Airway epithelial cell (primary cell): ENCODE results near the gene EVC. TPM values are rescaled to one million over a fixed set of nuclear protein-coding genes. Genes with fewer than 3 reads are reported as not detected.

Source experiments
- total RNA-seq: library from RNA; depleted of rRNA; stranded (reverse); fragments of >200 nt; gene quantifications from 2 replicates; pipeline ENCODE4 v1.2.3, GENCODE V29; 2015

EVC gene
- 5.5 and 11.4 TPM in 2 replicates for total RNA-seq

GRCh38 chr4:5710961-5711478 lies at the start of gene EVC:
EVC (plus strand) TSS chr4:5711201; CDS start chr4:5711381, 180 bp downstream.

GRCh38 chr4:5708449-5709206 lies 2.4 kb upstream of the EVC start, which contains the start of gene EVC2:
EVC2 (minus strand) TSS chr4:5708559; CDS start chr4:5708513, 46 bp downstream.

Other genes starting within 250 kb of the EVC start
- 2.8 and 3.5 TPM in 2 replicates for gene EVC2, start 2.6 kb upstream of the EVC start, total RNA-seq
- gene CRMP1, start 181.9 kb downstream of the EVC start, total RNA-seq: 0.14 TPM in 1 of 2 replicates, not detected in the other